ENCODE measurements around the gene INPP5A. TPM values are rescaled to one million over a fixed set of nuclear protein-coding genes. Genes with fewer than 3 reads are reported as not detected.

The INPP5A gene
- total RNA-seq, 1 donor from 2014 or later, result 29.5 TPM

DNA sequence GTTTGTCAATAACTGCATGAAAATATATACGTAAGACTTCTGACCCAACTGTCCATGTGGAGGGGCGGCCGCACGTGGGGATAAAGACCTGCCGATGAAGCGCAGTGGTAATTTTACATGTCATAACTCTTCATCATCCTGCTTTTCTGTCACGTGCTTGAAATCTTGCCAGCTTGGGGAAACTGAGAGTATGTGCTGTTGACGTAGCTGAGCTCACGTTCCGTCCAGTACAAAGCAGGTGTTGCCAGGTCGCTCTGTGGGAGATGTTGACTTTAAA lies 105.1 kb downstream of the INPP5A start:
- Histone ChIP-seq H3K36me3 (ENCODE audit: control insufficient read depth, insufficient read depth, low read length) (no peaks in the 10 kb centered on the region), H3K4me3 (ENCODE audit: low read depth, low read length) (no peak overlapping the region), H3K27me3 (ENCODE audit: control insufficient read depth, insufficient read depth, low read length) (no peaks in the 10 kb centered on the region)
- no peak for DNase-seq (ENCODE audit: low read depth)
- no peak for FAIRE-seq
- TF ChIP-seq, protein P1, sequence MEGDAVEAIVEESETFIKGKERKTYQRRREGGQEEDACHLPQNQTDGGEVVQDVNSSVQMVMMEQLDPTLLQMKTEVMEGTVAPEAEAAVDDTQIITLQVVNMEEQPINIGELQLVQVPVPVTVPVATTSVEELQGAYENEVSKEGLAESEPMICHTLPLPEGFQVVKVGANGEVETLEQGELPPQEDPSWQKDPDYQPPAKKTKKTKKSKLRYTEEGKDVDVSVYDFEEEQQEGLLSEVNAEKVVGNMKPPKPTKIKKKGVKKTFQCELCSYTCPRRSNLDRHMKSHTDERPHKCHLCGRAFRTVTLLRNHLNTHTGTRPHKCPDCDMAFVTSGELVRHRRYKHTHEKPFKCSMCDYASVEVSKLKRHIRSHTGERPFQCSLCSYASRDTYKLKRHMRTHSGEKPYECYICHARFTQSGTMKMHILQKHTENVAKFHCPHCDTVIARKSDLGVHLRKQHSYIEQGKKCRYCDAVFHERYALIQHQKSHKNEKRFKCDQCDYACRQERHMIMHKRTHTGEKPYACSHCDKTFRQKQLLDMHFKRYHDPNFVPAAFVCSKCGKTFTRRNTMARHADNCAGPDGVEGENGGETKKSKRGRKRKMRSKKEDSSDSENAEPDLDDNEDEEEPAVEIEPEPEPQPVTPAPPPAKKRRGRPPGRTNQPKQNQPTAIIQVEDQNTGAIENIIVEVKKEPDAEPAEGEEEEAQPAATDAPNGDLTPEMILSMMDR (IDR thresholded peaks at IDR 0.05; ENCODE audit: insufficient read depth, low read length, severe bottlenecking), result no peak

DNA sequence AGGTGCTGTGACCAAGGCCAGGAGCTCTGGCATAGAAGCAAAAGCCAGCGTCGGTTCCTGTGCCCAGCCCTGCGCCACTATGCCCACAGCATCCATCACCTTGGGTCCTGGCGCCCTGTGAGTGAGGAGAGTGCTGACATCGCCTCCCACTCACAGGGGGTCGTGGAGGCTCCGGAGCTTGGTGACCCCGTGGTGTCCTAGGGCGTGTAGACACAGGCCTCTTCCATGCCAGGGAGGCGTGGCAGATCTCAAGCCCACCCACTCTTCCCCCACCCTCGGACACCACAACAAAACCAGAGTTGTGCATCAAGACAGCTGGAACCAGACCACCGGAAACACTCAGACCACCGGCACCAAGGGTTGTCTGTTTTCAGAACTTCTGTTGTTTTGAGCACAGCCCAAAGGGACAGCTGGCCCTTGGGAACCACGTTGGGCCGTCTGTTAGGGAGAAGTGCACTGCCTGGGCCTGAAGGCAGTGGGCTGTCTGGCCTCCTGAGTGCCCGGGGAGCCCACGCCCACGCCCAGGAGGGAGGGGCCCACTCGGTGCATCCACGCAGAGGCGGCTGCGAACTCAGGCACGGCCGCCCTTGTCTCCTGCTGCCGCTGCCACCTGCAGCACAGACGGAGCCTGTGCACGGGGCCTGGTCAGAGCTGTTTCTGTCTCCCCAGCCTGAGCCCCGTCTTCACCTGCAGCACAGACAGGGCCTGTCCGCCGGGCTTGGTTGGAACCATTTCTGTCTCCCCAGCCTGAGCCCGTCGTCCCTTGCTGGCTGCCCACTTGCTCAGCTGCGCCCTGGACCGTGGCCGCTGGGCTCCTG lies 106.3 kb downstream of the INPP5A start:
- H3K4me3 ChIP-seq (ENCODE audit: low read depth, low read length), result no peak overlapping the region
- no peaks in the 10 kb centered on the region for H3K27me3 ChIP-seq (ENCODE audit: control insufficient read depth, insufficient read depth, low read length)
- no peak for DNase-seq (ENCODE audit: low read depth)
- FAIRE-seq, result no peak
- H3K36me3 ChIP-seq (ENCODE audit: control insufficient read depth, insufficient read depth, low read length), result no peaks in the 10 kb centered on the region
- TF ChIP-seq, protein P1 (IDR thresholded peaks at IDR 0.05; ENCODE audit: insufficient read depth, low read length, severe bottlenecking), result peak; percentile 26

DNA sequence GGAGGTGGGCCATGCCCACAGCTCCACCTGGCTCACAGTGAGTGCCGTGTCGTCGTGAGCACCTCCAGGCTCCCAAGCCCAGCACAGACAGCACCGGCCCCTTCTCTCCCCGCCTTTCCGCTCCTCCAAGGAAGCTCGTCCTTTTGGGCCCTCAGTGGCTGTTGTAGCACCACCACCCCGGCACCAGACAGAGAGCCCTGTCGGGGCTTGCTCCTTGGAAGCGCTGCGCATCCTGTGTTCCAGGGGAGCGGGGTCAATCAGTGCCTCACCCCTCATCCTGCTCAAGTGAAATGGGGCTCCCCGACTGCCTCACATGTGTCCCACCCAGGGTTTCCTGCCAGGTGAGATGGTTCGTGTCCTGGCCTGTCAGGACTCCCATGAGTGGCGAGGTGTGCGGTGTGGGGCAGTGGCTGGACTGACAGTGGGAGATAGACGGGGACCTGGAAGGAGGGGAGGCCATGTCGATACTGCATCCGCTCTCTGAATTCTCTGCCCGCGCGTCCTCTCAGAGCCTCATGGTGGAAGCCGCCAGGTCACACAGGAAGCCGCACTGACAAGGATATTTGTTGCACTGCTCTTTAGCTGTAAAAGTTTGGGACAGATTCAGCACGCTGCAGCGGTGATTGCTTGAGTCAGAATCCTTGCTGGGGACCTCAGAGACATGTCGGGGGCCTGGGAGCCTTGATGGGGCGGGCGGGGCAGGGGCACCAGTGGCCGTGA lies 107.1 kb downstream of the INPP5A start:
- no peaks in the 10 kb centered on the region for H3K27me3 ChIP-seq (ENCODE audit: control insufficient read depth, insufficient read depth, low read length)
- no peaks in the 10 kb centered on the region for H3K36me3 ChIP-seq (ENCODE audit: control insufficient read depth, insufficient read depth, low read length)
- H3K4me3 ChIP-seq (ENCODE audit: low read depth, low read length), result no peak overlapping the region
- FAIRE-seq (no peak), DNase-seq (ENCODE audit: low read depth) (no peak)
- TF ChIP-seq, protein P1 (IDR thresholded peaks at IDR 0.05; ENCODE audit: insufficient read depth, low read length, severe bottlenecking), result no peak

DNA sequence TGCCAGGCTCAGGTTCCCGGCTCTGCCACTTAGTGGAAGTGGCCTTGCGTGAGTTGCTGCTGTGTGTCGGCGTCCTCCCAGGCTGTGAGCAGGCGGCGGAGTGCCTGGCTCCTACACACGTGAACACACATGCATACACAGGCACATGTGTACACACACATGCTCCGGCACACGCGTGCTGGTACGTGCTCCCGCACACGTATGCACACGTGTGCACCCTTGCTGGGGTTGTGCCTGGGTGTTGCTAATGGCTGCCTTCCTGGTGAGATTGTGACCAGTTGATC lies 107.6 kb downstream of the INPP5A start:
- Histone ChIP-seq H3K4me3 (ENCODE audit: low read depth, low read length) (no peak overlapping the region), H3K36me3 (ENCODE audit: control insufficient read depth, insufficient read depth, low read length) (no peaks in the 10 kb centered on the region), H3K27me3 (ENCODE audit: control insufficient read depth, insufficient read depth, low read length) (no peaks in the 10 kb centered on the region)
- FAIRE-seq (no peak), DNase-seq (ENCODE audit: low read depth) (no peak)
- TF ChIP-seq, protein P1 (IDR thresholded peaks at IDR 0.05; ENCODE audit: insufficient read depth, low read length, severe bottlenecking), result no peak

DNA sequence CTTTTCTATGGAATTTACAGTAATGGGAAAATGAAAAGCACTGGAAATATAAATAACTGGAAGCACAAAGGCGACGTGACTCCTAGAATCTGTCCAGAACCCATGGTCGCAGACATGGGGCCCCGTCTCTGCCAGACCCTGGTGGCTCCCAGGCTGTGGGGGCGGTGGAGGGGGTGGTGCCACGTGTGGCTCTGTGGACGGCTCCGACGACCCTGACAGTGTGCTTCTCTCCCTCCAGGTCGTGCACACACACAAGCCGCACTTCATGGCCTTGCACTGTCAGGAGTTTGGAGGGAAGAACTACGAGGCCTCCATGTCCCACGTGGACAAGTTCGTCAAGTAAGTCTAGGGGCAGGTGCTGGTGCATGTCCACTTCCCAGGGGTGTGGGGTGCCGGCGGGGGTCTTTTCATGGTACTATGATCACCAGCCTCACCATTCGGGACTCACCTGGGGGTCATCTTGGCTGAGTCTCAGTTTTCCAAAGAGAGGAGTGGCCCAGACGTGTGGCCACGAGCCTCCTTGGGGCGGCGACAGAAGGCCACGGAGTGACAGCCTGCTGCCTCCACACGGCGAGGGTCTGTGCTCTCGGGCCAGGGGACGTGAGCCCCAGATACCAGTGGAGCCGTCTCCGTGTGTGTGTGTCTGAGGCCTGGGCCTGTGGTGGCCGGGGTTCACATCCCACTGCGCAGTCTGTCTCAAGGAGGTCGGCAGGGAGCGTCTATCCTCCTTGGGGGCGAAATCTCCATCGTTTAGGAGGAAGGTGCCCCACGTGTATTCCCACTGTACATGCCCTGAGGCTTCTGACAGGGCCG lies 108.2 kb downstream of the INPP5A start:
- Histone ChIP-seq H3K4me3 (ENCODE audit: low read depth, low read length) (no peak overlapping the region), H3K27me3 (ENCODE audit: control insufficient read depth, insufficient read depth, low read length) (no peaks in the 10 kb centered on the region), H3K36me3 (ENCODE audit: control insufficient read depth, insufficient read depth, low read length) (no peaks in the 10 kb centered on the region)
- no peak for DNase-seq (ENCODE audit: low read depth)
- TF ChIP-seq, protein P1 (IDR thresholded peaks at IDR 0.05; ENCODE audit: insufficient read depth, low read length, severe bottlenecking), result no peak
- FAIRE-seq, result no peak

Measured in bronchial epithelial cell (primary cell).